AG04450 (cell line): Measurements from ENCODE around the gene S100A2. TPM values are rescaled to one million over a fixed set of nuclear protein-coding genes. Genes with fewer than 3 reads are reported as not detected.

Experiments used
- CTCF ChIA-PET: fragments of 300-600, 350-600 bp; formaldehyde crosslinking; extraction: SDS; loops from one replicate; lab custom pipeline; 2022; ENCODE audit warnings: antibody characterized with exemption, inconsistent platforms; lab: Charles Lee
- POLR2A ChIA-PET: fragments of 350-600 bp; formaldehyde crosslinking; extraction: SDS; loops from one replicate; lab custom pipeline; 2021; ENCODE audit warnings: antibody characterized with exemption, inconsistent platforms; lab: Yijun Ruan, JAX
- DNase-seq: peaks from one replicate; pipeline ENCODE4 v3.0.0-alpha.2; 2011; ENCODE audit warnings: low read depth, low spot score
- H3K27ac ChIP-seq: one replicate; pipeline ENCODE4 v1.5.1; 2012; ENCODE audit warnings: low read depth, low read length, control low read depth
- H3K27me3 ChIP-seq: one replicate; pipeline ENCODE4 v1.6.0; 2012; ENCODE audit warnings: low read length; ENCODE audit not compliant: control insufficient read depth, insufficient read depth
- H3K4me3 ChIP-seq: 2 replicates; pipeline ENCODE4 v1.5.1; 2011; ENCODE audit warnings: mild to moderate bottlenecking, low read depth, low read length, control low read depth
- H3K9me3 ChIP-seq: 2 replicates; pipeline ENCODE4 v1.5.1; 2012; ENCODE audit warnings: low read length; ENCODE audit not compliant: control insufficient read depth, insufficient read depth
- CTCF ChIP-seq: IDR thresholded peaks from 2 replicates; pipeline ENCODE4 v1.5.1; 2011; ENCODE audit warnings: low read depth, low read length, control low read depth, inconsistent platforms
- polyA plus RNA-seq: library from polyadenylated mRNA; depleted of rRNA; stranded (reverse); fragments of >200 nt; gene quantifications from 2 replicates; pipeline ENCODE4 v1.2.3, GENCODE V29; 2011

Gene S100A2
- polyA plus RNA-seq, 1 experiment: 5.2 TPM

DNA sequence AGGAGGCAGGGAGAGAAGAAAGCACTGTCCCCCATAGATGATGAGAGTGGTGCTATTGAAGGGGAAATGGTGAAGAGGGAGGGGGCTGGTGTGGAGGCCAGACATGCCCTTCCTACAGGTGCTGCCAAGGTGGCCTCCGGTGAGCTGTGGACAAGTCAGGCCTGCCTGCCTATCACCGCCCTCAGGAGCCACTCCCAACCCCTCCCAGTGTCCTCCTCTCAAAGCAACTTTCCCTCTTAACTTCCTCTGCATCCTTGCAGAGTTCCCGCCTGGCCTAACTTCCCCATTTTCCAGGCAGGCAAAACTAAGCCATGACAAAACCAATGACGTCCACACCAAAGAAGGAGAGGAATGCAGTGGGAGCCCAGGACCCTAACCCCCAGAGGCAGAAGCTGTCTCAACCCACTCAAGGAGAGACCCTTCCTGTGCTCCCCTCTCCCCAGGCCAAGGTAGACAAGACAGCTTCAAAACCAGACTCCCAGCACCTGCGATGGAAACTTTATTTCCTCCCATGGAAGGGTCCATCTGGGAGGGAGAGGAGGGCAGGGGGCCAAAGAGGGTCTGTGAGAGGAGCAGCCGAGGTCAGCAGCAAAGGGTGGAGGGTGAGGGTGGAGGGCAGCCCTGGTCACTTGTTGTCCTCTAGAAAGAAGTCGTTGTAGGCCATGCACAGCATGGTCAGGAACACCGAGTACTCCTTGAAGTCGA, 28.8 kb downstream of the S100A2 start:
- CTCF ChIA-PET: interaction anchor here (1.3 to 3.1 kb wide), 2 partner anchors 26 to 32 kb away, joined by 4 to 24 read pairs; no protein-coding TSS in a partner anchor
- POLR2A ChIA-PET: interaction anchor here (0.9 to 5.2 kb wide), 7 partner anchors 8 to 97 kb away, joined by 3 to 76 read pairs (median 9); partner anchors contain the start of genes S100A2 and S100A4
- Histone ChIP-seq H3K27me3 (no peaks in the 10 kb centered on the region), H3K9me3 (no peaks in the 10 kb centered on the region; the same call in 1 of the 2 replicates), H3K27ac (peak overlapping the region; percentile 77), H3K4me3 (peak overlapping the region; percentile 98; the same call in 1 of the 2 replicates)
- TF ChIP-seq CTCF: no peak
- DNase-seq: no peak

GRCh38 chr1:153536012-153536670, 29.5 kb downstream of the S100A2 start:
- POLR2A ChIA-PET: interaction anchor here (0.8 to 5.2 kb wide), 9 partner anchors 9 to 98 kb away, joined by 3 to 76 read pairs (median 9); partner anchors contain the start of genes S100A1, S100A13, S100A2 and S100A4
- H3K4me3 ChIP-seq: peak overlapping the region; percentile 98

DNA sequence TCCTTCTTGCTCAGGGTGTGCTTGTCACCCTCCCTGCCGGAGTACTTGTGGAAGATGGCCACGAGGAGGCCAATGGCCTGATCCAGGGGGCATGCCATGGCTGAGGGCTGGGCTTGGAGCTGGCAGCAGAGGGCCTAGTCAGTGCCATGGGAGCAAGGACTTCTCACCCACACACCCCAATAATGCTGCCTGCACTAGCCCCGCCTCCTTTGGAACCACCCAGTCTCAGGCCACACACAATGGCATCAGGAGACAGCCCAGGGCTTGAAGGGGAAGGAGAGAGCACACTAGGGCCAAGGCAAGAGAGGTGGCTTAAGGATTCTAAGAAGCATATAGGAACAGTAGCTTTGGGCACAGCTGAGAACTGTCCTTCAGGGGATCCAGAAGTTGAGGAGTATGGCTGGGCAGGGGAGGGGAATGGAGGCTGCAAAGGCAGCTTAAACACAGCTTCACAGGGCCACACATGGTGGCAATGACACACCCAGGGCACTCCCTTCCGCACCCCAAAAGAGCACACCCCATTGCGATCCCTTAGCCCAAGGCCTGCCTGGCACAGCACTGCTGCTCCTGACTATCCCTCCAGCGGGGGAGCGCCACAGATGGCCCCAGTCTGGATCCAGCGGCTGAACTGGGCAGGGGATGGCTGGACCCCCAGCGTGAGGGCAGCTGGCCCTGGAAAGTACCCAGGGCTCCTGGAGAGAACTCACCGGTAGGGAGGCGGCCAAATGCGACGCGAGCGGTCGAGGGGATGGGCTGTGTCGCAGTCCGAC, 30.2 kb downstream of the S100A2 start, which contains the start of gene S100A6:
Gene S100A6, minus strand, starts transcription at position 750 of the 770 bp plus-strand sequence. Its CDS starts 652 bp downstream, at position 98.
- TF ChIP-seq CTCF: 0 out of 2 replicates have a peak, but pooled peaks have one; percentile 5
- Histone ChIP-seq H3K4me3 (peak within 1 kb of the TSS; percentile 98), H3K27ac (peak within 1 kb of the TSS; percentile 96), H3K9me3 (no peaks in the 10 kb centered on the region; the same call in 1 of the 2 replicates), H3K27me3 (no peaks in the 10 kb centered on the region)
- no peak for DNase-seq
- CTCF ChIA-PET: interaction anchor here (1.2 to 3.1 kb wide), 8 partner anchors 22 to 99 kb away, joined by 3 to 24 read pairs (median 7); partner anchors contain the start of genes CHTOP and S100A13
- POLR2A ChIA-PET: interaction anchor here (0.6 to 5.2 kb wide), 12 partner anchors 10 to 99 kb away, joined by 3 to 76 read pairs (median 7); partner anchors contain the start of genes CHTOP, S100A1, S100A13 and S100A2

More at GRCh38 chr1:153536012-153536670, 29.5 kb downstream of the S100A2 start:
- H3K9me3 ChIP-seq: no peaks in the 10 kb centered on the region; the same call in 1 of the 2 replicates
- H3K27ac ChIP-seq: peak overlapping the region; percentile 77
- DNase-seq: peak; percentile 76
- TF ChIP-seq CTCF: no peak
- no peaks in the 10 kb centered on the region for H3K27me3 ChIP-seq
- CTCF ChIA-PET: interaction anchor here (1.8 to 3.1 kb wide), 5 partner anchors 26 to 98 kb away, joined by 5 to 24 read pairs (median 11); partner anchors contain the start of genes CHTOP and S100A13

DNA sequence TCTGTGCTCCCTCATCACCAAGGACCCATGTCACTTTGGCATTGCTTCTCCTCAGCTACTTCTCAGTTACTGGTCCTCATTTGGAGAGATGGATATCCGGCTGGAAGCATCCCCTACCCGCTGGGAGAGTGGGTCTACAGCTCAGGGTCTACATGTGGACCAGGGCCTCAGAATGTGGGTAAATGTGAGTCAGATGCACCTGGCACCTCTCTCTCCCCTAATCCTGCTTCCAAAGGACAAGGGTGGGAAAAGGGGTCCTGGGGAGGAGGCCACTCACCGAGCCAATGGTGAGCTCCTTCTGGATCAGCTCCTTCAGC, 30.8 kb downstream of the S100A2 start:
- no peaks in the 10 kb centered on the region; the same call in 1 of the 2 replicates for H3K9me3 ChIP-seq
- CTCF ChIA-PET: interaction anchor here (1.2 to 3.9 kb wide), 10 partner anchors 22 to 99 kb away, joined by 3 to 34 read pairs (median 8); partner anchors contain the start of genes CHTOP, S100A13, S100A16 and S100A2
- no peak for TF ChIP-seq CTCF
- no peaks in the 10 kb centered on the region for H3K27me3 ChIP-seq
- DNase-seq: no peak
- POLR2A ChIA-PET: interaction anchor here (0.6 to 5.2 kb wide), 9 partner anchors 10 to 99 kb away, joined by 3 to 76 read pairs (median 9); partner anchors contain the start of genes CHTOP, S100A1, S100A13 and S100A2
- H3K27ac ChIP-seq: peak overlapping the region; percentile 96
- H3K4me3 ChIP-seq: peak overlapping the region; percentile 98
